H1 (cell line): ENCODE data around the gene POU5F1. TPM values are rescaled to one million over a fixed set of nuclear protein-coding genes. Genes with fewer than 3 reads are reported as not detected.

Source experiments
- CTCF ChIA-PET: fragments of 300-600 bp; sonication (Branson Sonifier 250); formaldehyde crosslinking; loops from one replicate; lab custom pipeline; 2021; ENCODE audit not compliant: partially characterized antibody; lab: Charles Lee
- POLR2A ChIA-PET: fragments of 300-600 bp; sonication (Branson Sonifier 250); formaldehyde crosslinking; loops from one replicate; lab custom pipeline; 2021; ENCODE audit warnings: inconsistent platforms; ENCODE audit not compliant: partially characterized antibody; lab: Charles Lee
- DNase-seq, 2 experiments: peaks; one replicate each; pipeline versions ENCODE4 v3.0.0 to v3.0.0-alpha.2; 2010 to 2022; ENCODE audit warnings: low spot score in 2 of 2, low read depth in 1 of 2, mixed read lengths in 1 of 2
- FAIRE-seq: peaks from 2 replicates; lab custom pipeline; 2011; peaks lifted over from hg19 to GRCh38; lab: Jason Lieb, UNC
- H2AFZ ChIP-seq: 2 replicates; pipeline ENCODE4 v1.8.1; 2012; ENCODE audit warnings: low read length, inconsistent platforms
- H2AK5ac ChIP-seq: 2 replicates; pipeline ENCODE4 v1.6.1; 2013; ENCODE audit warnings: low read depth, low read length
- H2BK120ac ChIP-seq: replicated peaks from 2 replicates; pipeline ENCODE3; 2013; ENCODE audit warnings: low read depth, low read length, inconsistent platforms
- H2BK12ac ChIP-seq: 2 replicates; pipeline ENCODE4 v1.6.1; 2013; ENCODE audit warnings: low read depth, low read length
- H2BK15ac ChIP-seq: 2 replicates; pipeline ENCODE4 v1.6.1; 2013; ENCODE audit warnings: low read length
- H2BK20ac ChIP-seq: 2 replicates; pipeline ENCODE4 v1.6.1; 2013; ENCODE audit warnings: low read length
- H2BK5ac ChIP-seq: 2 replicates; pipeline ENCODE4 v1.6.1; 2013; ENCODE audit warnings: low read depth, low read length
- H3K14ac ChIP-seq: 2 replicates; pipeline ENCODE4 v1.6.1; 2013; ENCODE audit warnings: inconsistent platforms; ENCODE audit not compliant: insufficient read length
- H3K18ac ChIP-seq: 2 replicates; pipeline ENCODE4 v1.6.1; 2013; ENCODE audit warnings: low read length; ENCODE audit errors: extremely low read depth
- H3K23ac ChIP-seq: 2 replicates; pipeline ENCODE4 v1.6.1; 2013; ENCODE audit warnings: inconsistent platforms; ENCODE audit not compliant: insufficient read length
- H3K23me2 ChIP-seq: 2 replicates; pipeline ENCODE4 v1.6.1; 2013; ENCODE audit warnings: low read depth, low read length
- H3K27ac ChIP-seq: 2 replicates; pipeline ENCODE4 v1.6.1; 2011; ENCODE audit warnings: low read depth, low read length, inconsistent platforms
- H3K27me3 ChIP-seq, 4 experiments: replicated peaks in 1 of 4; 1 replicate in 1 of 4; 2 replicates in 3 of 4; pipeline versions ENCODE4 v1.6.1 to v1.8.1; 2011 to 2013; ENCODE audit warnings: low read length in 3 of 4, mild to moderate bottlenecking in 3 of 4, inconsistent platforms in 2 of 4, mixed read lengths in 2 of 4, moderate library complexity in 1 of 4; ENCODE audit not compliant: control insufficient read depth in 3 of 4, insufficient read depth in 3 of 4; ENCODE audit errors: extremely low read depth in 1 of 4
- H3K36me3 ChIP-seq, 4 experiments: 2 replicates each; pipeline versions ENCODE4 v1.6.1 to v1.8.1; 2011 to 2013; ENCODE audit warnings: mild to moderate bottlenecking in 4 of 4, low read length in 3 of 4, moderate library complexity in 2 of 4, control low read depth in 1 of 4, inconsistent platforms in 1 of 4; ENCODE audit not compliant: insufficient read depth in 4 of 4, control insufficient read depth in 2 of 4
- H3K4ac ChIP-seq: replicated peaks from 2 replicates; pipeline ENCODE3; 2013; ENCODE audit warnings: low read length, low read depth, mixed read lengths, inconsistent platforms; ENCODE audit not compliant: insufficient read length
- H3K4me1 ChIP-seq, 4 experiments: replicated peaks in 1 of 4; 1 replicate in 1 of 4; 2 replicates in 3 of 4; pipeline versions ENCODE4 v1.6.1 to v1.8.1; 2011 to 2013; ENCODE audit warnings: low read length in 3 of 4, inconsistent platforms in 2 of 4, mixed read lengths in 1 of 4; ENCODE audit not compliant: insufficient read depth in 4 of 4, control insufficient read depth in 3 of 4
- H3K4me2 ChIP-seq, 2 experiments: 2 replicates each; pipeline versions ENCODE4 v1.6.1 to v1.8.1; 2011 to 2013; ENCODE audit warnings: low read depth in 2 of 2, low read length in 2 of 2, control low read depth in 1 of 2, inconsistent platforms in 1 of 2, mild to moderate bottlenecking in 1 of 2; ENCODE audit not compliant: insufficient read depth in 1 of 2
- H3K4me3 ChIP-seq, 4 experiments: fragments of 200-600, 300-600 bp in 1 of 4; sonication (generic), shearing (Covaris generic), sonication (Bioruptor Twin) in 1 of 4; 2 replicates each; pipeline versions ENCODE4 v1.5.1 to v1.8.1; 2011 to 2016; ENCODE audit warnings: low read length in 4 of 4, low read depth in 3 of 4, control low read depth in 2 of 4, inconsistent platforms in 2 of 4, mild to moderate bottlenecking in 2 of 4, mixed read lengths in 1 of 4, moderate library complexity in 1 of 4; ENCODE audit not compliant: insufficient read depth in 2 of 4; ENCODE audit errors: extremely low read depth in 1 of 4
- H3K56ac ChIP-seq: replicated peaks from 2 replicates; pipeline ENCODE3; 2013; ENCODE audit warnings: low read depth, mild to moderate bottlenecking, mixed read lengths, low read length, inconsistent platforms; ENCODE audit not compliant: insufficient read length
- H3K79me1 ChIP-seq: 2 replicates; pipeline ENCODE4 v1.6.1; 2013; ENCODE audit warnings: low read depth, low read length, control low read depth
- H3K79me2 ChIP-seq, 2 experiments: 2 replicates each; pipeline versions ENCODE4 v1.6.1 to v1.8.1; 2012 to 2013; ENCODE audit warnings: low read length in 2 of 2, mild to moderate bottlenecking in 2 of 2, inconsistent platforms in 1 of 2; ENCODE audit not compliant: insufficient read depth in 2 of 2, control insufficient read depth in 1 of 2
- H3K9ac ChIP-seq, 4 experiments: replicated peaks in 1 of 4; 1 replicate in 1 of 4; 2 replicates in 3 of 4; pipeline versions ENCODE4 v1.6.1 to v1.8.1; 2011 to 2013; ENCODE audit warnings: low read depth in 3 of 4, low read length in 3 of 4, control low read depth in 2 of 4, mild to moderate bottlenecking in 2 of 4, moderate library complexity in 2 of 4, inconsistent platforms in 1 of 4; ENCODE audit errors: extremely low read depth in 1 of 4
- H3K9me3 ChIP-seq, 2 experiments: 2 replicates each; pipeline versions ENCODE4 v1.6.1 to v1.8.1; 2012 to 2013; ENCODE audit warnings: mild to moderate bottlenecking in 2 of 2, moderate library complexity in 2 of 2, control low read depth in 1 of 2, inconsistent platforms in 1 of 2, low read depth in 1 of 2, low read length in 1 of 2, mixed read lengths in 1 of 2; ENCODE audit not compliant: insufficient read depth in 2 of 2
- H4K20me1 ChIP-seq, 2 experiments: replicated peaks in 1 of 2; 2 replicates each; pipeline versions ENCODE3 to v1.8.1; 2011 to 2013; ENCODE audit warnings: inconsistent platforms in 2 of 2, low read length in 2 of 2, mild to moderate bottlenecking in 1 of 2; ENCODE audit not compliant: insufficient read depth in 2 of 2, control insufficient read depth in 1 of 2
- H4K5ac ChIP-seq: 2 replicates; pipeline ENCODE4 v1.6.1; 2013; ENCODE audit warnings: low read length, low read depth, mixed read lengths, inconsistent platforms; ENCODE audit not compliant: insufficient read length
- H4K8ac ChIP-seq: 2 replicates; pipeline ENCODE4 v1.8.0; 2013; ENCODE audit warnings: mild to moderate bottlenecking, moderate library complexity, low read length, inconsistent platforms; ENCODE audit not compliant: insufficient read depth; ENCODE audit errors: extremely low read depth
- H4K91ac ChIP-seq: replicated peaks from 2 replicates; pipeline ENCODE3; 2013; ENCODE audit warnings: low read length, mixed read lengths, inconsistent platforms; ENCODE audit not compliant: insufficient read length
- ASH2L ChIP-seq: fragments of 200-600, 300-600 bp; sonication (generic); IDR thresholded peaks from one replicate; pipeline ENCODE4 v1.7.1; 2017; ENCODE audit warnings: low read length
- ATF2 ChIP-seq: IDR thresholded peaks from 2 replicates; pipeline ENCODE4 v1.6.1; 2012; ENCODE audit warnings: low read length, inconsistent platforms
- BCL11A ChIP-seq, 2 experiments: IDR thresholded peaks; one replicate each; pipeline ENCODE4 v1.6.1; 2011; ENCODE audit warnings: low read depth in 2 of 2, low read length in 2 of 2, mild to moderate bottlenecking in 2 of 2
- CBX5 ChIP-seq: fragments of 300-800, 300-1000 bp; sonication (generic); IDR thresholded peaks from 2 replicates; pipeline ENCODE4 v1.7.1; 2016; ENCODE audit warnings: antibody characterized with exemption, low read length, low read depth
- KDM5A ChIP-seq: fragments of 200-600 bp; IDR thresholded peaks from 2 replicates; pipeline ENCODE4 v1.7.1; 2012; ENCODE audit warnings: mild to moderate bottlenecking, low read length, inconsistent platforms, mixed read lengths
- POLR2A ChIP-seq, 2 experiments: IDR thresholded peaks; 1 replicate in 1 of 2; 2 replicates in 1 of 2; pipeline ENCODE4 v1.6.1; 2011; ENCODE audit warnings: low read depth in 2 of 2, low read length in 2 of 2, mild to moderate bottlenecking in 2 of 2; ENCODE audit errors: control extremely low read depth in 1 of 2
- POLR2AphosphoS5 ChIP-seq: IDR thresholded peaks from 2 replicates; pipeline ENCODE4 v1.6.1; 2011; ENCODE audit warnings: low read depth, low read length
- RFX5 ChIP-seq: IDR thresholded peaks from 2 replicates; pipeline ENCODE4 v1.6.1; 2011; ENCODE audit warnings: low read depth, low read length, improper control_type of control experiment, borderline replicate concordance
- RXRA ChIP-seq: IDR thresholded peaks from 2 replicates; pipeline ENCODE4 v1.6.1; 2011; ENCODE audit warnings: low read depth, mild to moderate bottlenecking, low read length, moderate library complexity; ENCODE audit not compliant: insufficient read depth
- SP1 ChIP-seq: IDR thresholded peaks from 2 replicates; pipeline ENCODE4 v1.6.1; 2011; ENCODE audit warnings: low read depth, low read length
- SRF ChIP-seq: IDR thresholded peaks from 2 replicates; pipeline ENCODE4 v1.6.1; 2011; ENCODE audit warnings: mild to moderate bottlenecking, low read depth, low read length, moderate library complexity
- TAF7 ChIP-seq: optimal IDR thresholded peaks from 2 replicates; pipeline ENCODE3; 2011; ENCODE audit warnings: low read depth, mild to moderate bottlenecking, inconsistent platforms, low read length, moderate library complexity, borderline replicate concordance
- WGBS, 2 experiments: shearing (Covaris generic) in 1 of 2; methylation state at CpG; one replicate each; pipeline versions ENCODE4 v1.1.6 to v1.1.7; 2013 to 2015; ENCODE audit warnings: low lambda C conversion rate in 2 of 2, mixed read lengths in 2 of 2, inconsistent platforms in 1 of 2, low coverage in 1 of 2, missing lambda C conversion rate in 1 of 2; ENCODE audit not compliant: insufficient replicate concordance in 2 of 2, insufficient coverage in 1 of 2, insufficient read length in 1 of 2; ENCODE audit errors: extremely low coverage in 1 of 2, missing lambda C conversion rate in 1 of 2; 5-methylcytosine and 5-hydroxymethylcytosine counted together
- polyA plus RNA-seq, 7 experiments: library from polyadenylated mRNA; depleted of rRNA in 3 of 7; stranded (reverse) in 5 of 7; unstranded in 2 of 7; fragments of >200 nt in 5 of 7; fragments of 200-250 nt in 2 of 7; gene quantifications; 1 replicate in 5 of 7; 2 replicates in 1 of 7; 4 replicates in 1 of 7; pipeline versions ENCODE4 v1.2.1 to v1.2.3, GENCODE V29; 2011 to 2013; ENCODE audit warnings: missing spikeins in 2 of 7, mixed read lengths in 2 of 7
- total RNA-seq: library from RNA; stranded (reverse); fragmentation: NEBNext Ultra II Directional; extraction: Animal tissue kit (Norgen Biotek cat#: 25700); gene quantifications from 2 replicates; pipeline ENCODE4 v1.2.1, GENCODE V29; 2021

The POU5F1 gene
- total and polyA plus RNA-seq, 2 of the 8 experiments (the other 6 are each of a cell fraction or from before 2014, with no cell fraction given), result 2,437 to 2,526 TPM

GRCh38 chr6:31186052-31186734, 15.7 kb upstream of the POU5F1 start:
- peak overlapping the region; percentile 65; the same call in 1 of the 2 replicates for H2AK5ac ChIP-seq
- H4K8ac ChIP-seq, result no peak overlapping the region
- peak overlapping the region; percentile 61; the same call in 1 of the 2 replicates for H2BK20ac ChIP-seq
- H2AFZ ChIP-seq, result no peak overlapping the region
- H2BK120ac ChIP-seq, result no peak overlapping the region
- H3K23me2 ChIP-seq, result no peaks in the 10 kb centered on the region
- H3K79me2 ChIP-seq, result no peaks in the 10 kb centered on the region
- H2BK12ac ChIP-seq, result peak overlapping the region; percentile 95; the same call in 1 of the 2 replicates
- DNase-seq (no peak), FAIRE-seq (no peak)
- H3K79me1 ChIP-seq, result no peaks in the 10 kb centered on the region
- no peak overlapping the region for H4K91ac ChIP-seq
- WGBS, 2 experiments, result 91% methylated on average over 24 of the region's 24 CpGs; no CpG with 5 or more reads in 1 of the 2 experiments
- H3K4ac ChIP-seq, result no peak overlapping the region
- H2BK5ac ChIP-seq, result no peak overlapping the region
- POLR2A ChIA-PET, result interaction anchor here (61.6 kb wide), 1 partner anchor 39 kb away, joined by 2251 read pairs; the partner anchor contains the start of genes CCHCR1, CDSN, POU5F1 and PSORS1C1
- H4K20me1 ChIP-seq, result no peaks in the 10 kb centered on the region
- no peak overlapping the region for H3K4me3 ChIP-seq
- H3K36me3 ChIP-seq, result no peaks in the 10 kb centered on the region
- peak overlapping the region; percentile 32; the same call in 1 of the 2 replicates for H3K18ac ChIP-seq
- H3K4me2 ChIP-seq, result no peak overlapping the region
- H3K27ac ChIP-seq, result no peak overlapping the region
- no peak overlapping the region for H3K14ac ChIP-seq
- H3K4me1 ChIP-seq, result peaks cover 0 to 9% (median 2%) of the 10 kb centered on the region in 4 experiments; a peak in 3 of 7 replicates
- no peak overlapping the region for H4K5ac ChIP-seq
- H3K9me3 ChIP-seq, result no peaks in the 10 kb centered on the region; a peak in 1 of 4 replicates
- H3K9ac ChIP-seq, result no peak overlapping the region
- CTCF ChIA-PET, result interaction anchor here (1.1 to 5.1 kb wide), 3 partner anchors 10 to 21 kb away, joined by 3 to 27 read pairs (median 8); no protein-coding TSS in a partner anchor
- H3K56ac ChIP-seq, result no peak overlapping the region
- H2BK15ac ChIP-seq, result no peak overlapping the region
- H3K23ac ChIP-seq, result no peak overlapping the region
- no peaks in the 10 kb centered on the region for H3K27me3 ChIP-seq
- TF ChIP-seq SRF (no peak), RFX5 (no peak), KDM5A (no peak), POLR2AphosphoS5 (no peak), ASH2L (no peak), RXRA (no peak), SP1 (no peak), POLR2A (IDR thresholded peaks at IDR 0.05; ENCODE audit: control extremely low read depth in 1 of 2, low read depth in 2 of 2, low read length in 2 of 2) (no peak), ATF2 (no peak), BCL11A (IDR thresholded peaks at IDR 0.05; ENCODE audit: low read depth in 2 of 2, low read length in 2 of 2) (no peak), CBX5 (no peak), TAF7 (no peak)
